Measurements from ENCODE around the gene FOXK2. TPM values are rescaled to one million over a fixed set of nuclear protein-coding genes. Genes with fewer than 3 reads are reported as not detected.

FOXK2 gene
- total RNA-seq, 1 donor from 2014 or later = 42.5 TPM

- TF ChIP-seq, protein P1, sequence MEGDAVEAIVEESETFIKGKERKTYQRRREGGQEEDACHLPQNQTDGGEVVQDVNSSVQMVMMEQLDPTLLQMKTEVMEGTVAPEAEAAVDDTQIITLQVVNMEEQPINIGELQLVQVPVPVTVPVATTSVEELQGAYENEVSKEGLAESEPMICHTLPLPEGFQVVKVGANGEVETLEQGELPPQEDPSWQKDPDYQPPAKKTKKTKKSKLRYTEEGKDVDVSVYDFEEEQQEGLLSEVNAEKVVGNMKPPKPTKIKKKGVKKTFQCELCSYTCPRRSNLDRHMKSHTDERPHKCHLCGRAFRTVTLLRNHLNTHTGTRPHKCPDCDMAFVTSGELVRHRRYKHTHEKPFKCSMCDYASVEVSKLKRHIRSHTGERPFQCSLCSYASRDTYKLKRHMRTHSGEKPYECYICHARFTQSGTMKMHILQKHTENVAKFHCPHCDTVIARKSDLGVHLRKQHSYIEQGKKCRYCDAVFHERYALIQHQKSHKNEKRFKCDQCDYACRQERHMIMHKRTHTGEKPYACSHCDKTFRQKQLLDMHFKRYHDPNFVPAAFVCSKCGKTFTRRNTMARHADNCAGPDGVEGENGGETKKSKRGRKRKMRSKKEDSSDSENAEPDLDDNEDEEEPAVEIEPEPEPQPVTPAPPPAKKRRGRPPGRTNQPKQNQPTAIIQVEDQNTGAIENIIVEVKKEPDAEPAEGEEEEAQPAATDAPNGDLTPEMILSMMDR (IDR thresholded peaks at IDR 0.05; ENCODE audit: insufficient read depth, low read length, poor library complexity, severe bottlenecking) = no peak
- no peaks in the 10 kb centered on the region for H3K27me3 ChIP-seq (ENCODE audit: control insufficient read depth, insufficient read depth, low read length)
- peaks cover 2% of the 10 kb centered on the region for H3K36me3 ChIP-seq (ENCODE audit: control insufficient read depth, insufficient read depth, low read length)
- DNase-seq (ENCODE audit: low read depth) = no peak
- no peak overlapping the region for H3K4me3 ChIP-seq (ENCODE audit: low read depth, low read length)
Measured at GRCh38 chr17:82608816-82609215, 89.3 kb downstream of the FOXK2 start.

DNA sequence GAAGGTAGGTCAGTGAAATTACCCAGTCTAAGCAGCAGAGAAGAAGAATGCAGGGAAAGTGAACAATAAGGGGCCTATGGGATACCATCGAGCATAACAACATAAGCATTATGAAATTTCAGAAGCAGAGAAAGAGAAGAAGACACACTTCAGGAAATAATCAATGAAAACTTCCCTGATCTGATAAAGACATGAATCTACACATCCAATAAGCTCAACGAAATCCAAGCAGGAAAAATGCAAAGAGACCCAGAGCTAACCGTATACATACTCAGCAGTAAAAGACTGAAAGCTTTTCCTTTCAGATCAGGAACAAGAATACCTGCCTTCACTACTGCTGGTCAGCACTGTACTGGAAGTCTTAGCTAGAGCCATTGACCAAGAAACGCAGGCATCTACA is 90.1 kb downstream of the FOXK2 start:
- DNase-seq (ENCODE audit: low read depth) = no peak
- TF ChIP-seq, protein P1 (IDR thresholded peaks at IDR 0.05; ENCODE audit: insufficient read depth, low read length, poor library complexity, severe bottlenecking) = no peak
- H3K27me3 ChIP-seq (ENCODE audit: control insufficient read depth, insufficient read depth, low read length) = no peaks in the 10 kb centered on the region
- no peaks in the 10 kb centered on the region for H3K36me3 ChIP-seq (ENCODE audit: control insufficient read depth, insufficient read depth, low read length)
- no peak overlapping the region for H3K4me3 ChIP-seq (ENCODE audit: low read depth, low read length)

DNA sequence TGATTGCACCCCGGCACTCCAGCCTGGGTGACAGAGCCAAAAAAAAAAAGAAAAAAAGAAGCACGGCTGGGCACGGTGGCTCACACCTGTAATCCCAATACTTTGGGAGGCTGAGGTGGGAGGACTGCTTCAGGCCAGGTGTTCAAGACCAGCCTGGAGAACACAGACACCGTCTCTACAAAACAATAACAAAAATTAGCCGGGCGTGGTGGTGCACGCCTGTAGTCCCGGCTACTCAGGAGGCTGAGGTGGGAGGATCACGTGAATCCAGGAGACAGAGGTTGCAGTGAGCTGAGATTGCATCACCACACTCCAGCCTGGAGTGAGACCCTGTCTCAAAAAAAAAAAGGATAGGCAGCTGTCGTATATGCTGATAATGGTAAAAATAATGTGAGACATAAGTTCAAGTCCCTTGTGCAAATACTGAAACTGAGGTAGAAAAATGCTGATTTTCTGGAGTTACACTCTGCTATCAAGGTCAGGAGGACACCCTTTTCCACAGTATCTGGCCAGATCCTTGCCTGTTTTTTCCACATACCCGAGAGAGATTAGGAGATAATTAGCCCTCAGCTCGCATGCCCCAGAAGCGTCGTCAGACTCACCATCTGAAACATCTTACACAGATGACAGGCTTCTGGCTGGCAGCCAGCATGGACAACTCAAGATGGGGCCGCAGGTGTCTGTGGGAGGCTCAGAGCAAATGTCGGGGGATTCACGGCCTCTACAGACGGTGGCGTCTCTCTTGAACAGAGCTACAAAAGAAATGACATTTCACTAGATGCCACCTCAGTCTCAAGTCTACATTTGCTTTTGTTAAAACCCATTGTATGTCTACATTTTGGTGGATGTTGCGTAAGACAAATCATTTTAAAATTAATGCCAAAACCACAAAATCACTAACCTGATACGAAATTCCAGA is 91.9 kb downstream of the FOXK2 start:
- Histone ChIP-seq H3K4me3 (ENCODE audit: low read depth, low read length) (no peak overlapping the region), H3K27me3 (ENCODE audit: control insufficient read depth, insufficient read depth, low read length) (no peaks in the 10 kb centered on the region), H3K36me3 (ENCODE audit: control insufficient read depth, insufficient read depth, low read length) (no peaks in the 10 kb centered on the region)
- TF ChIP-seq, protein P1 (IDR thresholded peaks at IDR 0.05; ENCODE audit: insufficient read depth, low read length, poor library complexity, severe bottlenecking) = no peak
- no peak for DNase-seq (ENCODE audit: low read depth)

DNA sequence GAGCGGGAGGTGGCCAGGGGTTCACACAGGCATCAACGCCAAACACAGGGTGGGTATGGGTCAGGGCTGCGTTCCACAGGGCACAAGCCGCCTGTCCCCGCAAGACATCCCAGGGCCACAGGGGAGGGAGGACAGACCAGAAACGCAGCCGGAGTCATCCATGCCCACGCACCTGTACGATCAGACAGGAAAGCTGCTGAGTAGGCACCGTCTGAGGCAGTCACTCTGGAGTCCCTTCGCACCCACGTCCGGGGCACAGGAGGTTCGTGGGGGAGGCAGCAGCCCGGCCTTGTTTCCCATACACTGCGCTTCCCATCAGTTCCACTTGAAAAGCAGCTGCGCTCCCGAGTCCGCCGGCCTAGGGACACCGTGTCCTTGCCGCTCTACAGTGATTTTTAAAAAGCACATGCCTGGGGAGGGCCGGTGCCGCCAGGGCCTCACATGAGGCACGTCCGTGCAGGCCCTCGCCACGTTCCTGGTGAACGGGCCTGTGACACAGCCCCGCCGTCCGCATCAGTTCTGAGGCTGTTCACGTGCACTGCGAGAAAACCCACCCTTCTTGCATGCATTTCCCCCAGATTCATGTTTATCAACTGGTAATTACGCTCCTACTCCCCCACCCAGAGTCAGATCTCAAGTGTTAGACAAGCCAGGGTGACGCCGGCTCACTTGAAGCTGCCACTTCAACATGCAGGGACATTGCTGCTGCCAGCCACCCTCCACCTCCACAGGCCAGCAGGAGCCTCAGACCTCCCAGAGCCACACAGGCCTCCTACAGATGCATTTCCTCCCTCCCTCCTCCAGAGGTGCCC is 94.0 kb downstream of the FOXK2 start:
- peaks cover 2% of the 10 kb centered on the region for H3K36me3 ChIP-seq (ENCODE audit: control insufficient read depth, insufficient read depth, low read length)
- TF ChIP-seq, protein P1 (IDR thresholded peaks at IDR 0.05; ENCODE audit: insufficient read depth, low read length, poor library complexity, severe bottlenecking) = no peak
- H3K27me3 ChIP-seq (ENCODE audit: control insufficient read depth, insufficient read depth, low read length) = no peaks in the 10 kb centered on the region
- no peak overlapping the region for H3K4me3 ChIP-seq (ENCODE audit: low read depth, low read length)
- DNase-seq (ENCODE audit: low read depth) = no peak

- H3K27me3 ChIP-seq (ENCODE audit: control insufficient read depth, insufficient read depth, low read length) = no peaks in the 10 kb centered on the region
- H3K36me3 ChIP-seq (ENCODE audit: control insufficient read depth, insufficient read depth, low read length) = peaks cover 2% of the 10 kb centered on the region
- H3K4me3 ChIP-seq (ENCODE audit: low read depth, low read length) = no peak overlapping the region
- TF ChIP-seq, protein P1 (IDR thresholded peaks at IDR 0.05; ENCODE audit: insufficient read depth, low read length, poor library complexity, severe bottlenecking) = no peak
- DNase-seq (ENCODE audit: low read depth) = no peak
Measured at GRCh38 chr17:82614095-82614631, 94.6 kb downstream of the FOXK2 start.

Data from kidney epithelial cell (primary cell).